CD14-positive monocyte (primary cell): Measurements from ENCODE around the gene OR10J1. TPM values are rescaled to one million over a fixed set of nuclear protein-coding genes. Genes with fewer than 3 reads are reported as not detected.

ENCODE experiments used
- DNase-seq, 3 donors: peaks; one replicate each; pipeline ENCODE4 v3.0.0-alpha.2; 2011 to 2022
- H2AFZ ChIP-seq: 2 replicates; pipeline ENCODE4 v1.6.0; 2012; ENCODE audit warnings: mild to moderate bottlenecking, low read depth, low read length, inconsistent platforms; ENCODE audit not compliant: insufficient read depth, poor library complexity, severe bottlenecking
- H3K27ac ChIP-seq, 2 donors: 1 replicate in 1 of 2; 2 replicates in 1 of 2; pipeline ENCODE4 v1.5.1; 2012 to 2013; ENCODE audit warnings: low read length in 2 of 2, control low read depth in 1 of 2, inconsistent platforms in 1 of 2, low read depth in 1 of 2, mild to moderate bottlenecking in 1 of 2
- H3K27me3 ChIP-seq, 2 donors: one replicate each; pipeline versions ENCODE4 v1.6.0 to v1.6.1; 2011 to 2013; ENCODE audit warnings: low read length in 2 of 2; ENCODE audit not compliant: control insufficient read depth in 2 of 2, insufficient read depth in 2 of 2
- H3K36me3 ChIP-seq, 2 donors: replicated peaks in 1 of 2; 1 replicate in 1 of 2; 2 replicates in 1 of 2; pipeline versions ENCODE4 v1.5.1 to v1.6.1; 2012 to 2013; ENCODE audit warnings: low read length in 2 of 2, control low read depth in 1 of 2, inconsistent platforms in 1 of 2, mild to moderate bottlenecking in 1 of 2; ENCODE audit not compliant: insufficient read depth in 2 of 2, control insufficient read depth in 1 of 2
- H3K4me1 ChIP-seq, 2 donors: 1 replicate in 1 of 2; 2 replicates in 1 of 2; pipeline versions ENCODE4 v1.5.1 to v1.6.1; 2012 to 2013; ENCODE audit warnings: low read length in 2 of 2, control low read depth in 1 of 2, inconsistent platforms in 1 of 2, mild to moderate bottlenecking in 1 of 2, moderate library complexity in 1 of 2; ENCODE audit not compliant: insufficient read depth in 2 of 2, control insufficient read depth in 1 of 2
- H3K4me2 ChIP-seq: replicated peaks from 2 replicates; pipeline ENCODE3; 2012; ENCODE audit warnings: low read length, moderate library complexity, mild to moderate bottlenecking; ENCODE audit not compliant: poor library complexity, severe bottlenecking; ENCODE audit errors: extremely low read depth
- H3K4me3 ChIP-seq, 3 experiments: fragments of 200-600 bp in 1 of 3; sonication (generic) in 1 of 3; replicated peaks in 1 of 3; 1 replicate in 2 of 3; 2 replicates in 1 of 3; pipeline ENCODE4 v1.5.1; 2011 to 2013; ENCODE audit warnings: low read length in 3 of 3, mild to moderate bottlenecking in 3 of 3, control low read depth in 2 of 3, low read depth in 2 of 3, inconsistent platforms in 1 of 3, moderate library complexity in 1 of 3
- H3K79me2 ChIP-seq: 2 replicates; pipeline ENCODE4 v1.6.0; 2012; ENCODE audit warnings: mild to moderate bottlenecking, control low read depth, inconsistent platforms, low read length, moderate library complexity; ENCODE audit not compliant: insufficient read depth
- H3K9ac ChIP-seq: 2 replicates; pipeline ENCODE4 v1.6.0; 2017; ENCODE audit warnings: low read length, mild to moderate bottlenecking; ENCODE audit not compliant: insufficient read depth, poor library complexity, severe bottlenecking
- H3K9me3 ChIP-seq, 2 donors: replicated peaks in 1 of 2; 1 replicate in 1 of 2; 2 replicates in 1 of 2; pipeline versions ENCODE4 v1.5.1 to v1.6.1; 2012 to 2013; ENCODE audit warnings: low read length in 2 of 2, control low read depth in 1 of 2; ENCODE audit not compliant: control insufficient read depth in 1 of 2, insufficient read depth in 1 of 2
- H4K20me1 ChIP-seq: 2 replicates; pipeline ENCODE4 v1.6.0; 2012; ENCODE audit warnings: mild to moderate bottlenecking, low read length, control low read depth, moderate library complexity; ENCODE audit not compliant: insufficient read depth
- H3K27ac Mint-ChIP-seq, 7 donors: one replicate each; pipeline ENCODE4 v1.8.0; 2020; ENCODE audit warnings: mild to moderate bottlenecking in 7 of 7, mixed read lengths in 7 of 7, moderate library complexity in 6 of 7, inconsistent platforms in 2 of 7
- H3K27me3 Mint-ChIP-seq, 3 donors: one replicate each; pipeline ENCODE4 v1.8.0; 2021 to 2022; ENCODE audit warnings: low read depth in 3 of 3, mild to moderate bottlenecking in 3 of 3, mixed read lengths in 3 of 3, moderate library complexity in 3 of 3, inconsistent platforms in 1 of 3
- H3K36me3 Mint-ChIP-seq, 2 donors: one replicate each; pipeline ENCODE4 v1.8.0; 2020; ENCODE audit warnings: mixed read lengths in 2 of 2, inconsistent platforms in 1 of 2, mild to moderate bottlenecking in 1 of 2
- H3K4me1 Mint-ChIP-seq: one replicate; pipeline ENCODE4 v1.8.0; 2020; ENCODE audit warnings: mild to moderate bottlenecking, mixed read lengths
- H3K4me3 Mint-ChIP-seq, 2 donors: one replicate each; pipeline ENCODE4 v1.8.0; 2020; ENCODE audit warnings: mild to moderate bottlenecking in 2 of 2, mixed read lengths in 2 of 2, moderate library complexity in 1 of 2
- H3K9me3 Mint-ChIP-seq, 7 donors: one replicate each; pipeline ENCODE4 v1.8.0; 2020 to 2022; ENCODE audit warnings: mixed read lengths in 7 of 7, mild to moderate bottlenecking in 6 of 7, moderate library complexity in 6 of 7, inconsistent platforms in 2 of 7
- WGBS: methylation state at CpG from one replicate; pipeline ENCODE4 v1.1.5; 2013; ENCODE audit warnings: missing lambda C conversion rate; ENCODE audit not compliant: insufficient coverage; 5-methylcytosine and 5-hydroxymethylcytosine counted together
- intact Hi-C, 2 donors: fragments of 100-400 bp; cut with micrococcal nuclease; formaldehyde crosslinking; loops; one replicate each; pipeline versions ENCODE4 v1.15.0 to v1.15.1; 2023
- polyA plus RNA-seq, 3 donors: library from polyadenylated mRNA; depleted of rRNA in 1 of 3; unstranded in 2 of 3; stranded (reverse) in 1 of 3; fragments of 300-500 nt in 2 of 3; fragments of >200 nt in 1 of 3; fragmentation: Illumina TruSeq in 2 of 3; gene quantifications; 1 replicate in 2 of 3; 2 replicates in 1 of 3; pipeline ENCODE4 v1.2.3, GENCODE V29; 2012 to 2021
- TF ChIP-seq, protein P1 (sequence below): fragments of 200-600 bp; IDR thresholded peaks from one replicate; pipeline ENCODE4 v1.8.0; 2022; ENCODE audit warnings: antibody characterized with exemption, mild to moderate bottlenecking

OR10J1 gene
- polyA plus RNA-seq, 3 donors = not detected

DNA sequence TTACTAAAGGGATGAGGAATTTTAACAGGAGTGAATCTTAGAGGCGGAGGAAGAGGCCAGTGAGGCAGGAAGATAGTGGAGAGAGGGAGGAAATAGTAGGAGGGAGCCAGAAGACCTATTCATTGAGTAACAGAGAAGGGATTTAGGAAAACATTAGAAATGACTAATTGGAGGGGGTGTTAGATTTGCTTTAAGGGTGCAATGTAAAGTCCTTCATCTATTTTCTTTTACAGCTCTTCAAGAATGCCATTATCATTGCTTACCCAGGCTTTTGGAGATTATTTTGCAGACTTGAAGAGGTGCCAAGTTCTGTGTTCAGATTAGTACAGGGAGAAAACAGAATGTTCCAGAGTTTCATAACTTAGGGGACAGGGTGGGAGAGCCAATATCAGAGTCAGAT, 33.8 kb downstream of the OR10J1 start:
- no peaks in the 10 kb centered on the region for H3K9me3 ChIP-seq
- Mint-ChIP-seq H3K4me1 (no peaks in the 10 kb centered on the region), H3K36me3 (no peaks in the 10 kb centered on the region), H3K27me3 (peaks cover 0 to 3% (median 0%) of the 10 kb centered on the region in 3 donors), H3K4me3 (no peak overlapping the region), H3K27ac (no peak overlapping the region), H3K9me3 (peaks cover 0 to 4% (median 2%) of the 10 kb centered on the region in 7 donors)
- no peak overlapping the region for H3K4me3 ChIP-seq
- H2AFZ ChIP-seq = no peak overlapping the region
- no peaks in the 10 kb centered on the region for H4K20me1 ChIP-seq
- intact Hi-C loops = no loop called here
- no peaks in the 10 kb centered on the region for H3K36me3 ChIP-seq
- no peak overlapping the region for H3K9ac ChIP-seq
- H3K27ac ChIP-seq = no peak overlapping the region
- no peaks in the 10 kb centered on the region for H3K79me2 ChIP-seq
- no peak overlapping the region for H3K4me2 ChIP-seq
- no peaks in the 10 kb centered on the region for H3K27me3 ChIP-seq
- H3K4me1 ChIP-seq = no peaks in the 10 kb centered on the region
- WGBS = 100% methylated on average over 1 of the region's 1 CpG
- no peak for DNase-seq
- TF ChIP-seq, protein P1, sequence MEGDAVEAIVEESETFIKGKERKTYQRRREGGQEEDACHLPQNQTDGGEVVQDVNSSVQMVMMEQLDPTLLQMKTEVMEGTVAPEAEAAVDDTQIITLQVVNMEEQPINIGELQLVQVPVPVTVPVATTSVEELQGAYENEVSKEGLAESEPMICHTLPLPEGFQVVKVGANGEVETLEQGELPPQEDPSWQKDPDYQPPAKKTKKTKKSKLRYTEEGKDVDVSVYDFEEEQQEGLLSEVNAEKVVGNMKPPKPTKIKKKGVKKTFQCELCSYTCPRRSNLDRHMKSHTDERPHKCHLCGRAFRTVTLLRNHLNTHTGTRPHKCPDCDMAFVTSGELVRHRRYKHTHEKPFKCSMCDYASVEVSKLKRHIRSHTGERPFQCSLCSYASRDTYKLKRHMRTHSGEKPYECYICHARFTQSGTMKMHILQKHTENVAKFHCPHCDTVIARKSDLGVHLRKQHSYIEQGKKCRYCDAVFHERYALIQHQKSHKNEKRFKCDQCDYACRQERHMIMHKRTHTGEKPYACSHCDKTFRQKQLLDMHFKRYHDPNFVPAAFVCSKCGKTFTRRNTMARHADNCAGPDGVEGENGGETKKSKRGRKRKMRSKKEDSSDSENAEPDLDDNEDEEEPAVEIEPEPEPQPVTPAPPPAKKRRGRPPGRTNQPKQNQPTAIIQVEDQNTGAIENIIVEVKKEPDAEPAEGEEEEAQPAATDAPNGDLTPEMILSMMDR = no peak

DNA sequence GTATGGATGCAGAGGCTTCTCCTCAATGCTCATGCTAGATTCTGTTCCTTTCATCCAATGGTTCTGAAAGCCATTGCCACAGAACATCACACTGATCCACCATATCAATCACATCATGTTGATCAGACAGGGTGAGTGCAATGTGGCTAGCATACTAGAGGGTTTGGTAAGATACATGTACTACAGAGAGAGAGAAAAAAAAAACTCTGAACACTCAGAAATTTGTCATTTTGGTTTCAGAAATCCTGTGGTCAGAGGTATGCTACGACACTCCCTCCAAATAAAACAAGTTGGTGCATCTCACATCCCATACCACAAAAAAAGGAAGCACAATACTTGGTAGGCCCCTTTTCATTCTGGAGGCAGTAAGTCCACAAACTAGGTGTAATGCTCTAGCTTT, 35.4 kb downstream of the OR10J1 start:
- H3K79me2 ChIP-seq = no peaks in the 10 kb centered on the region
- H3K27me3 ChIP-seq = no peaks in the 10 kb centered on the region
- no peak overlapping the region for H2AFZ ChIP-seq
- H3K4me3 Mint-ChIP-seq = no peak overlapping the region
- TF ChIP-seq, protein P1 = no peak
- H3K4me1 Mint-ChIP-seq = no peaks in the 10 kb centered on the region
- no peaks in the 10 kb centered on the region for H4K20me1 ChIP-seq
- H3K9ac ChIP-seq = no peak overlapping the region
- no CpG with 5 or more reads among the region's 1 CpG for WGBS
- H3K27me3 Mint-ChIP-seq = peaks cover 0 to 2% (median 0%) of the 10 kb centered on the region in 3 donors
- no peaks in the 10 kb centered on the region for H3K36me3 Mint-ChIP-seq
- DNase-seq = no peak
- no peaks in the 10 kb centered on the region for H3K36me3 ChIP-seq
- H3K4me1 ChIP-seq = no peaks in the 10 kb centered on the region
- no peak overlapping the region for H3K4me3 ChIP-seq
- no peak overlapping the region for H3K27ac ChIP-seq
- no peak overlapping the region for H3K27ac Mint-ChIP-seq
- H3K4me2 ChIP-seq = no peak overlapping the region
- no peaks in the 10 kb centered on the region for H3K9me3 ChIP-seq
- intact Hi-C loops = no loop called here
- H3K9me3 Mint-ChIP-seq = peaks cover 0 to 4% (median 2%) of the 10 kb centered on the region in 7 donors
